Left forelimb (tissue), 1 donor: ENCODE results near the gene AUTS2.

Experiments used
- DNase-seq: peaks from one replicate; pipeline ENCODE4 v3.0.0-alpha.2; 2018; ENCODE audit warnings: low spot score

AUTS2 gene

DNA sequence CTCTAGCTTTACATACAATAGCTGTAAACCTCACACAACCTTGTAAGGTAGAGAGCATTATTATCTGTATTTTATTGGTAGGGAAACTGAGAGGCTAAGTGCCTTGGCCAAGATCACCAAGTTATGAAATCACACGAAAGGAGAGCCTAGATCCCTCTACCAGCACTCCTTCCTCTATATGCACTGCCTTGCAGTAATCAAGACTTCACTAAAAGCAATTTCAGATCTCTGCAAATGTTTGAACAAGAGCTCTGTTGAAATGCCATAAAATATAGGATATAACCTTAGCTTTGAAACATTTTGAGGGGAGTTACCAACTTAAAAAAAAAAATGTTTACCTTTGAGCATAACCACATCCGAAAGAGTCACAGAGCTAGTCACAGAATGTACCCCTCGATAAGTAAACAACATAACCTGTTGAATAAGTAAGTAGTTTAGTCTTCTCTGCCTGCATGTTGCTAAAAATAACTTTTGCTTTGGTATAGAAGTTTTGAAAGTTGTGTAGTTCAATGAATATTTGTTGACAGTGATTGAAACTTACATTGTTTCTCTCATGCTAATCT lies 709.4 kb downstream of the AUTS2 start:
- no peak for DNase-seq

DNA sequence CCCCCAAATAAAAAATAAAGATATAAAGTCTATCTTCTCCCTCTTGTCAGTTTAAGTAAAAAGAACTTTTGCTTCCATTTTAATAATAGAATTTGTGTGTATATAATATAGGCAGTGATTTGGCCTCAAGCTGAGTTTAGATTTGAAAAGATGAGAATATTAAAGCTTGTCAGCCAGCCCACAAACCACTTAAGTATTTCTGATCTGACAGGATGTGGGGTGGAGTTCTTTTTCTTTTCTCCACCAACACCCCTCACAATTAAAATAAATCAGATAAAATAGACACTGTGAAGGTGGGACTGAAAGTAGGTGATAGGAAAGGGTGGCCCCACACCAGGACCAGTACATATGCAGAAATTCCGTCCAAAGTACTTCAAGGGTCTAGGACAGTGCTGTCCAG lies 714.1 kb downstream of the AUTS2 start:
- no peak for DNase-seq

DNA sequence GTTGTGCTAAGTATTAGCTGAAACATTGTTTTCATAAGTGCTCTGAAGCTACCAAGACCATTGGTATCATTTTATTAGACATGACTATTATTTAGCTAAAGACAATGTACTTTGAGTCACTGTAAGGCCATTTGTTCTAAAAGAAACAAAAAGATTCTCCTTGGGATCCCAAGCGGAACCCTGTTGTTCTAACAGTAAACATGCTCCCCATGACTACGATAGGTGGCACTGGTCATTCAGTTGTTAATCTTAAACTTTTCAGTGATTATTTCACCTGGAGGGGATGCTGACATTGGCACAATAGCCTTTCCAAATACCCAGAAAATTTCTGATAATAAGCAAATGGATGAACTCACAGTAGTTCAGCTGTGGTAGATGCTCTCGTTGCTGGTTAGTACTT lies 715.0 kb downstream of the AUTS2 start:
- DNase-seq: no peak

DNA sequence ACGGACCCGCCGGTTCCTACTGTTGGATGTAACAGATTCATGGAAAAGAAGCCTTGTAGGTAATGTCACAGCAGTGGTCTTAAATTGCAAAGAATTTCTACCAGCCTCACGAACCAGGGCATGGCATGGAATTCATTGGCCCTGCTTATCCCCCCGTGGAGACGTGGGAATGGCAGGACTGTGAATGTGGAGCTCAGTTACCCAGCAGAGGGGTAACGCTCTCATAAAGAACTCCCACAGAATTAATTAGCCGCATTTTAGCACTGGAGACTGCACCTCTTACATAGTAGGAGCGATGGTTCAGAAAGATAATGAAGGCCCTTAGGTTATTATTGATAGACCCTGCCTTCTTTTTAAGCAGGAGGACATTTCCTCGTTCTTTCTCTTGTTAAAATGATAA lies 715.4 kb downstream of the AUTS2 start:
- no peak for DNase-seq

DNA sequence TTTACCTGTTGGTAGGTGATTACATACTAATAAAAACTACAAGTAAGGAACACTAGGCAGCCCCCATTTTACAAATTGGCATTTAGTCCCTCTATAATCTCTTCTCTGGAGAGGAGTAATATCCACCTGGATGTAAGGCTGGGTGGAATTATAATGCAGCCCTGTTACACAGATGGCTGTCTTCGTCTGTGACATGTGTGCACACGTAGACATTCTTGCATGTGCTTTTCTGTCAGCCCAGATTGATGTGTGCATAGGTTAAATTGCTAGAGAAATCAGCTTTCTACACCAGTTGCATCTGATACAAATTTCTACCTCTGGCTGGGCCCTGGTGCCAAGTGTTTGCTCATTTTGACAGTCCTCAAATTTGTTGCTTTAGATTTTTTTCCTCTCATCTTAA lies 715.9 kb downstream of the AUTS2 start:
- no peak for DNase-seq

DNA sequence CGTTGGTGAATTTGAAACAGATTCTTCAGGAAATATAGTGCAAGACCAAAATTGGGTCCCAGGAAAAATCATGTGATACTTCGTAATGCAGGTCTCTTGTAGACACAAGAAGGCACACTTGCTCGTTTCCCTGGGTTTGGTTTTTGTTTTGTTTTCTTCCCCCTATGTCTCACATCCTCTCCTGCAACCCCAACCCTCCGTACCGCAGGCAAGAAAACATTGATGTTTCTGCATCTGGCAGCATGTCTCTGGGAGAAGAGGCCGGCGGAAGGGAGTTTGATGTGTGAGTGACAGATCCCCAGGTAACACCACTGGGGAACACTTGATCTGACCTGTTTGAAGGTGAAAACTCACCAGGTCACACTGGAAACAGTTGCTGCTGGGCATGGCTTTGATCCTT lies 718.5 kb downstream of the AUTS2 start:
- no peak for DNase-seq

DNA sequence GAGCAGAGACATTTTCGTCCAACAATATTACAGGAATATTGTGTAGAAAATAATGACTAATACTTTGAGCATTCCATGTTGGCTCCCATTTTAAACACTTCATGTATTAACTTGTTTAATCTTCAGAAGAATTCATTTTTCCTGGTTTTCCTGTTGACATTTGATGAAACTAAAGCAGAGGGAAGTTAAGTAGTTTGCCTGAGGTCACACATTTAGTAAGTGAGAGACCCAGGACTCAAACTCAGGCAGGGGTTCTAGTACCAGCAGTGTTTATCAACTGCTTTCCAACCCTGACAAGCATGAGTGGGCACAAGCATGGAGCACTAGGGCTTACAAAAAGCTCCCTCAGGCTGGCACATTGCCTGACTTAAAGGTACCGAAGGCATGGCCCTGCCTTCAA lies 719.1 kb downstream of the AUTS2 start:
- no peak for DNase-seq

DNA sequence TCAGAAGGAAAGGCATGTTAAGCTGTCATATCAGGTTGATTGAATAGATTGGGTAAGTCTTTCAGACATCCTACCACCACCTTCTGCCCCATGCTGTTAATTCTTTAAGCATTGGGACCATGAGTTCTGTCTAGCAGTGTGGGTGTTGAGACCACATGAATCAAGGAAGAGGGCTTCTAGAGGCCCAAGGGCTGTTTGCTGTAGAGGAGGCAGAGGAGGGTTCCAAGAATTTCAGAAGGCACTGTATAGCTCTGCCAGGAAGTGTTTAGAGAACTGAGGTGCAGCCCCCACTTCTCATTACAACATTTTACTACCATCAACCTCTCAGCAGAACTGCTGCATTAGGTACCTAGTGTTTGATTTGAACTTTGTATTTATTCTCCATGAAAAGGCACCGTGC lies 720.2 kb downstream of the AUTS2 start:
- DNase-seq: no peak

DNA sequence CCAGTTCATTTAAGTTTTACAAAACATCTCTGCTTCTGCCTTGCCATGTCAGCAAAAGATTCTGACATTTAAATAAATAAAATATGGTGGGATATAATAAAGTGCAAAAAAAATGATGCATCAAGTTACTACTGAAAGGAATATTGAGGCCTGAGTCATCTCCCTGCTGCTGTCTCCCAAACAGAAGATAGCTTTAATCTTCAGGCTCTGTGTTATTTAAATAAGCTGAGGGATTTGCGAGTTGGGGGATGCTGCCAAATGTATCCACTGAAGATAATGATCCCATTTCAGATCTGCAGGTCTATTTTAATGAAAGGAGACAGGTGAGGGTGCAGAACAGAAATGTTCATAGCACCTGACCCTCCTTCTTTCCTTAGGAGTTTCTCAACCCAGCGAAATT lies 720.8 kb downstream of the AUTS2 start:
- DNase-seq: no peak

DNA sequence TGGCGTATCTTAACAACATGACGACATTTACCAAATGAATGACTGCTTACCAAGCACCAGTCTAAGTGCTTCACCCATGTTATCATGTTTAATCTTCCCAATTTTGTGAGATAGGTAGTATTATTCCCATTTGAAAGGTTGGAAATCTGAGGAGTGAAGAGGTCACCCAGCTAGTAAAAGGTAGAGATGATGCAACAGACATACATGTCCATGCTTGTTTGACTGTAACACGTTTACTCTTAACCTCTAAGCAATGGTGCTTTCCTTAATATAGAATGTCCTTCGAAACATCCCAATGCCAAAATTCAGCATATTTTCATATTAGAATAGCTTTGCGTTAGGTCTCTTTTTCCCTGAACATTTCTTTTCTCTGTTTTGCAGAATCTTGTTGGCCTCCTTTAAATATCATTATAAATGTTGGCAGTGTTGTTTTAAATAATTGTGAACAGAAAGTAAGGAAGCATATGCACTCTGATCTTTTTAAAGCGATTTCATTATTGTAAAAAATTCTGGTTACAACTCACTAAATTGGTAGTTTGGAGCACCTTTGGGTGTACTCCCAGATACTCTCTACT lies 722.8 kb downstream of the AUTS2 start:
- no peak for DNase-seq

DNA sequence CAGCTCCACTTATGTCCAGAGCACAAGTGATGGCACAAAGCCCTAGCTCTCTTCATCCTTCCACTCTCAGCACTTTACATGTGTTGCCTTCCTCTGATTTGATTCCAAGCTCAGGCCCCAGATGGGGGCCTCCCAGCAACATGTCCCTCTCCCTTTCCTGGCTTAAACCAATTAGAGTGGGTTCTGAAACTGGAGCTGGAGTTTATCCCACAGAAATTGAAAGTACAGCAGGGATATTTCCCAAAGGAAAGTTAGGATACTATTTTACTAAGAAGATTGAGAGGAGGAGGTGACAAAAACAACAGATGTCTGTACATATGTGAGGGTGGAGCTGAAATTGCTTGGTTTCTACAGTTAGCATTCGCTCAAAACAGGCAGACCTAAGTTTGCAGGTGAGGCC lies 724.6 kb downstream of the AUTS2 start:
- DNase-seq: no peak

DNA sequence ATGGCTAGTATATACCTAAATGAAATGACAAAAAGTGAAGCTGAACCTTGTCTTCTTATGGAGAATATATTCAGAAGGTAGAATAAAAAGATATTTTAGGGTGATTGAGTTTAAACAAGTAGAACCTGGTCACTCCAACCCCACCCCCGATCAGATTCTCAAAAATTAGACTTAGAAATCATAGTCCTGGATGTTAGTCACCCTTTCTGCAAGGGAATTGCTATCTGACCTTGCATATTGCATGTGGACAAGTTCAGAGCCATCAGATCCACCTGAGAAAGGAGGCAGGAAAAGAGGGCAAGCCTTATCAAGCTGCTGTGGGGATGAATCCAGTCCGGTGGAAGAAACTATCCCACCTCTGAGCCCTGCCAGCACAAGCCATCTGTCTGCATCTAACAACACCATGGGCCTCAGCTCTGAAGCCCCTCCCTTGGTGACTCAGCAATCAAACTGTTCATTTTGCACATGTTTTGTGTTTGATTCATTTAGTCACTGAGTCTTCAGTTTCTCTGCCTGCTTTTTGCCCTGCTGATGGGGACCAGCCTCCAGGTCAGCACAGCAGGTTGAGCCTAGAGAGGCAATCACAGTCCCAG lies 727.3 kb downstream of the AUTS2 start:
- no peak for DNase-seq

DNA sequence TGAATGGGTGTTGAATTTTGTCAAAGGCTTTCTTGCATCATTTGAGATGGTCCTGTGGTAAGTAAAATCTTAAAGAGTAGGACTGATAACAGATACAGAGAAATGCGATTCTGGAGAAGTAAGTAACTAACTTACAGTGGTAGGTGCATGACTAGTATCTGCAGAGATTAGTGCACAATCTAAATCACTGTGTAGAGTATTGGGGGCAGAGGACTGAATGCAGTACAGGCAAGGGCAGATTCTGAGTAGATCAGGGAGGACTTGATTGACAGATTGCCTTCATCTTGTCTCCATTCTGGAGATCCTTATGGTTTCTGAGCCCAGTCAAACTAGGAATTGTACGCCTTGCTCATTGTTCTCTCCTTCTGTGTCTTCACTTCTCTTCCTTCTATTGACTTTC lies 736.0 kb downstream of the AUTS2 start:
- DNase-seq: no peak

DNA sequence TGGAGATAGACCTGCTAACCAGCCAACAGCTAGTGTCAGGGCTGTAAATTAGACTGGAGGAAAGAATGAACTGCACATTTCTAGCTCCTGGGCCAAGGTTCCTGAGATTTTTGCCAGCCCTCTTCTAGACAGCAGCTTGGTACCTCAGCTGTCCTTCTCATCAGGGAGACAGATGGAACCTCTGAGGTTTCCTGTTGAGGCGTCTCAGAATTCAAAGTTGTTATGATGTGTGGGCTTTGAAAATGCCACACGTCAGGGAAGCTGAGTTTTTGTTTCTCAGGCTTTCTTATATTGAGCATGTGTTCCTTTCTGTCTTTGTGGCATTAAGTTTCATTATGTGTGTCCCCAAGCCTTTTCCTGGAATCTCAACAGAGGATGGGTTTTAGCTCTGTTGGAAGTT lies 736.6 kb downstream of the AUTS2 start:
- DNase-seq: no peak

DNA sequence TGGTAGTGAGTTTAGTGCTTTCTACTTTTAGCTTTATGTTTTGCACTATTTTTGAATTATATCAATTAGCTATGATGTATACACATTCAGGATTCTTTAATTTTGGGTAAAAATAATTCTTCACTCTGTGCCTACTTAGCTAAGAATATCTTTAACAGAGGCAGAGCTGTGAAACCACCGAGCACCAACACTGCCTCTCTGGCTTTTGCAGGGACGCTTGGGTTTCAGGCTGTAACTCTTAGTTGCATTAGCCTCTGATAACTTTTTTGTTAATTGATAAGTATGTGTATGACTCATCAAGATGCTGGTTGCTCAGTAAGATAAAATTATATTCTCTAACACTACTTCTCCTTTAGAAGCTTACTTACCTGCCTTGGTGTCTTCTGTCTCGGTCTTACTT lies 738.3 kb downstream of the AUTS2 start:
- no peak for DNase-seq

DNA sequence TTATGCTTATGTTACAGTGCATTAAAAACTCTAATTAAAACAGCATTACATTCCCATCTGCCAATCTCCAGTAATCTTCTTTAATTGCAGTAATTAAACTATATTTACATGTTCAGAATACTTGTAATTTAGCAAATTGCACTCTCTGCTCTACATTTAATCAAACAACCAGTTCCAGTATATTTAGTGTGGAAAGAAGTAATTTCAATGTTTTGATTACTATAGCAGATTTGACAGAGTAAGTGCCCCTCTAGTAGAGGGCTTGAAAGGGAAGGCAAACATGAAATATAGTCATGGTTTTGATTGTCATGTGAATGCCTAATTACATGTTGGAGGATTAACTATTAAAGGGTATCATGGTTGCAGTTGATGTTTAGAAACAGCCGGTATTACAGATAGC lies 739.7 kb downstream of the AUTS2 start:
- no peak for DNase-seq

DNA sequence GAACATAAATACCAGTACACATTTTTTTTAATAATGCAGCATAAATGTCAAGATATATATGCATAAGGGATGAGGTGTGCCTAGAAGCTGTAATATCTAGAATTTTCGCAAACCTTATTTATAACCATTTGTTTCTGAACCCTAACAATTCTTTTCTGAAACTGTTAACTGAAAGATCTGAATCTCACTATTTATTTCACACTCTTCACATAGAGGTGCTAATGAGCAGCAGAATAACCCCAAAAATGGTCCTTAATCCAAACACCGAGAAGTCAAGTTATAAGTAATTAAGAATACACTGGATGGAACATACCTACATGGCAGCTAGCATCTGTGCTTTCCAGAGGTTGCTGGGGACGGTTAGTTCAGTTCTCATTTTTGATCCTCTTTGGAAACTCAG lies 742.0 kb downstream of the AUTS2 start:
- DNase-seq: no peak

DNA sequence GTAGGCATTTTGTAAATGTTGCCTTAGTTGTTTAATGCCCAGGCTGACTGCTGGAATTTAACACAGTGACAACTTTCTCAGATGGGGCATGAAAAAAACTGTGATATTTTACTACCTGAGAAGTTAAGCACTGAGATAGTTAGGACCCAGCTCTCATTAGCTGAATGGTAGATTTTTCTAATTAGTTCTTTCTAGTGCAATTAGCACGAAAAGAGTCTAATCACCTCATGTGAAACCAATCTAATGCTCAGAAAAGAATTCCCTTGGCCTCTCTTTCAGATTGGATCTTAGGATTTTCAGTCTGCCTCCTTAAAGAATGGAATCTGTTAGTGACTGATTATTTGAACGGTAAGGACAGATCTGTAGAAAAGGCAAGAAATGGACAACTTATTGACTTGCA lies 743.2 kb downstream of the AUTS2 start:
- DNase-seq: no peak

DNA sequence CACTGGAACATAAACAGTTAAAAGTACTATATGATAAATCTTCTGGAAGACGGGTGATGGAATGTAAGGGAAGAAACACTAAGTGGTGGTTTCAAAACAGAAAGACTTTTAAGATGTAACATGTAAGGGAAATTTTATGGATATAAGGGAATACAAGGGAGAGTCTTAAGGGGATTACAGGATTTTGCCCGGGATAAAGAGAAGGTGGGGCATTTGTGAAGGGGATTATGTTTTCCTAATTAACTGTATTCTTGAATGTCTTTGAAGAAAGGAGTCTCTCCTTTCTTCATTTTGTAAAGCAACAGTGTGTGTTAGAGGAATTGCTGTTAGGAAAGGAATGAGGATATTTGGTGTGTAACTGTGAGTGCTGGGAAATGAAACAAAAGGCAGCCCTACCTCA lies 745.2 kb downstream of the AUTS2 start:
- DNase-seq: no peak

DNA sequence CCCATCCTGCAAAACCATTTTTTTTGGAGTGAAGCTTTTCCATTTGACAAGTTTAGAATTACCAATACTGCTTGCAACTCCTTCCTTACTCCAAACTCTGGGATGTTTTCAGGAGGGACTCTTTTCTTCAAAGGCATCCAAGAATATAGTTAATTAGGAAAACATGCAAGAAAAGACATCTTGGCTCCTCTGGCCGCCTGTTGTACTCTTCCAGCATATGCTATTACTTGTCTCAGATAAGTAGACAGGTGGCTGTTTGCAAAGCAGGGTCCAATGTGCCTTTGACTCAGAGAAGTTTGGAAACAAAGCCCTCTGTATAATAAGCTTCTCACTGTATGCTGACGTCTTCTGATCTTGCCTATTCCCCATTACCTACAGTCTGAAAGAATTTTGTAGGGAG lies 746.5 kb downstream of the AUTS2 start:
- DNase-seq: no peak

DNA sequence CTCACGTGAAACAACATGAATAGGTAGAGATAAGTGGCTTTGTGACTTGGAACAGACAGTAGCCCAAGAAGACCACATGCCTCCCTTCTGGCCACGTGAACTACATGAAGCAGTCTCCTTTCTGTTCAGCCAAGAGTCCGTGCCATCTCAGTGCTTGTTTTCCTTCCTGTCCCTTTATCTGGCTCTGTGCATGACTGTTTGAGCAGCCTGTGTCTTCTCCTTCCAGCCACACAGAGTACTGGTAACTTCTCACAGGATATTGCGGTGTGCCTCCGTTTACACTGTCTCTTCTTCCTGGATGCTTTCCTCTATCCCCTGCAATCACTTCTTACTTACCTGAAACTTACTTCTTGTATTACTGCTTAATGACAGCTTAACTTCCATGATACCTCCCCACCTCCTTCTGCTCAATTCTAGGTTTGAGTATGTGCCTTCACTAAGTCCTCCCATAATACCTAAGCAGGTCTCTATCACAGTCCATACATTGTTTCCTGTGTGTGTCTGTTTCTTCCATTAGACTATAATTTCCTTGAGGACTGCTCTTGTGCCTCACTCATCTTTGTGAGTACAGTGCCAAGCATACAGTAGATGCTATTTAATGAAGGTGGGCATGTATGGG lies 748.7 kb downstream of the AUTS2 start:
- DNase-seq: no peak

DNA sequence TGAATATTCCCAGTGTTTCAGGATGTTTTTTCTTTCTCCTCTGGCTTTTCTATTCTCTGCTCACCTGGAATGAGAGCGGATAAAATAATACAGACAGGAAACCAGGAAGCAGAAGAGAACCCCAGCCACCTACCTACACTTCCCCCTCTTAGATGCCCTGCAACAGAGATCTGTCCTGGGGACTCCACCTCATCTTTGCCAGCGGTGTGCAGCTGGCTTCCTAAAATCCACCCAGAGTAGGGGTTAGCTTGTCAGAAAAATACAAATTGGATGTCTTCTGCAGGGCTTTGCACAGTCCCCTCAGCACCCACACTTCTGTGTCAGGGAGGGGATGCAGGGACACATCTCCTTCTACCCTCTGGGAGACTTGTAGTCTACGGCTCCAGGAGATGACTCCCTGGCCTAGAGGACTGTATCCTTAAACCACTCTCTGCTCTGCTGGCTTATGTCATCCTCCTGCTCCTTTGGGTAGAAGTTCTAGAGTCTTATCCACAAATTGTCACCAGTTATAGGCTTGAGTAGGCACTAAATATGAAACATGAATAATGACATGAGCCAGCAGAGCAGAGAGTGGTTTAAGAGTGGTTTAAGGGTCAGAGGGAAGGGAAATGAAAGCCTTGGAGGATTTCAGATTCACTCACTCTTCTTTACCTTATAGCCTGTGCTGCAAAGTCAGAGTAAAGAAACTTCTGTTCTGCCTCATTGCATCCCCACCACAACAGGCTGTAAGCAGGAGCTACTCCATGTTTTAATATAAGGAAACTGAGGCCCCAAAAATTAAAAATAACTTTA lies 749.4 kb downstream of the AUTS2 start:
- no peak for DNase-seq

DNA sequence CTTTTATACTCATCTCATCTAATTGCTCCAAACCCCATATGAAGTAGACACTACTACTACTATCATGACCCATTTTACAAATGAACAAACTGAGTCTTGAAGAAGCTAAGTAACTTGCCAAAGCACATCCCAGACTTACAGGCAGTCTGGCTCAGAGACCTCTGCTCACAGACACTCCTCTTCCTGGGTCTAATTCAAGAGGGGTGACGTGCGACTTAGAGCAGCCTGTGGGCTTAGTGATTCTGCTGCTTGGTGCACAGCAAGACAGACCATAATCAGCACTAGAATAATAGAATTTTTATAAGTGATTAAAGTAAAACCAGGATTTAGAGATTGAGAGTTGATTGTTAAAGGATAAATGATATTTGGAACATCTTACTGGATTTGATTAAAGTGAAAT lies 750.8 kb downstream of the AUTS2 start:
- DNase-seq: no peak
